ENCODE measurements around the gene LRCH1.
A peak's percentile ranks its signal among the peaks of the same experiment; 100 is the strongest.
"Not testable (repeated sequence)": the region's sequence is repeated elsewhere in the genome, so short reads cannot be mapped to it uniquely, and the experiment has no call there.

LRCH1 gene, protein sequence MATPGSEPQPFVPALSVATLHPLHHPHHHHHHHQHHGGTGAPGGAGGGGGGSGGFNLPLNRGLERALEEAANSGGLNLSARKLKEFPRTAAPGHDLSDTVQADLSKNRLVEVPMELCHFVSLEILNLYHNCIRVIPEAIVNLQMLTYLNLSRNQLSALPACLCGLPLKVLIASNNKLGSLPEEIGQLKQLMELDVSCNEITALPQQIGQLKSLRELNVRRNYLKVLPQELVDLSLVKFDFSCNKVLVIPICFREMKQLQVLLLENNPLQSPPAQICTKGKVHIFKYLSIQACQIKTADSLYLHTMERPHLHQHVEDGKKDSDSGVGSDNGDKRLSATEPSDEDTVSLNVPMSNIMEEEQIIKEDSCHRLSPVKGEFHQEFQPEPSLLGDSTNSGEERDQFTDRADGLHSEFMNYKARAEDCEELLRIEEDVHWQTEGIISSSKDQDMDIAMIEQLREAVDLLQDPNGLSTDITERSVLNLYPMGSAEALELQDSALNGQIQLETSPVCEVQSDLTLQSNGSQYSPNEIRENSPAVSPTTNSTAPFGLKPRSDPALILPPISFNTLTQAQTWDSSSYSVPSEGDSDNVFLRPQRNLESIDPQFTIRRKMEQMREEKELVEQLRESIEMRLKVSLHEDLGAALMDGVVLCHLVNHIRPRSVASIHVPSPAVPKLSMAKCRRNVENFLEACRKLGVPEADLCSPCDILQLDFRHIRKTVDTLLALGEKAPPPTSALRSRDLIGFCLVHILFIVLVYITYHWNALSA

DNA sequence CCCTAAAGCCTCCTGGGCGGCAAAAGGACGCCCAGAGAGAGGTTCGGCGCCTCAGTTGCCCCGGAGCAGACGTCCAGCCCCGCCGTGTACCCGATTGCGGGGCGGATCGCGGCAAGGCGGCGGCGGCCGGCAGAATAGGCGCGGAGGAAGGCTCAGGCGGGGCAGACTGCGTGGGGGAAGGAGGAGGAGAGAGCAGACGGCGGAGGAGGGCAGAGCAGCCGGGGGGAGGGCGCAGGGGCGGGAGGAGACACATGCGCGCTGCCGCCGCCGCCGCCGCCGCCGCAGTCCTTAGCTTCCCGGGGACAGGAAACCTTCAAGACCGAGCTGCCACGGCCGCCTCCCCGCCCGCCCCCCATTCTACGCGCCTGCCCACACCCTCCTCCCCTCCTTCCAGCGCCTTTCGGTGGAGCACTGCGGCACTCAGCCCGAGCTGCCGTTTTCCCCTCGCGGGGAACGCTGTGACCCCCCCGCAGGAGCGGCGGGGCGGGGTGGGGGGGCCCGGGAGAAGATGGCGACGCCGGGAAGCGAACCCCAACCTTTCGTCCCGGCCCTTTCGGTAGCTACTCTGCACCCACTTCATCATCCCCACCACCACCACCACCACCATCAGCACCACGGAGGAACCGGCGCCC, at the start of gene LRCH1:
Gene LRCH1 (plus strand): TSS at position 282 of the 632 bp plus-strand sequence. CDS start 227 bp downstream, at position 509.
- Histone ChIP-seq H3K27ac (ENCODE audit: low read depth, low read length) (peak within 1 kb of the TSS; percentile 66; the same call in 1 of the 2 replicates), H3K9me3 (ENCODE audit: control insufficient read depth, insufficient read depth, low read depth, low read length) (no peaks in the 10 kb centered on the region), H3K27me3 (ENCODE audit: control insufficient read depth, insufficient read depth, low read length) (peaks cover 17% of the 10 kb centered on the region), H3K4me1 (ENCODE audit: control insufficient read depth, insufficient read depth, low read length) (peaks cover 14% of the 10 kb centered on the region), H3K9ac (ENCODE audit: low read length) (peak within 1 kb of the TSS; percentile 83), H3K4me3 (ENCODE audit: low read depth, low read length) (peak within 1 kb of the TSS; percentile 91), H3K36me3 (ENCODE audit: control insufficient read depth, insufficient read depth, low read length) (no peaks in the 10 kb centered on the region)

GRCh38 chr13:46504036-46504435, 48.9 kb upstream of the LRCH1 start:
- Histone ChIP-seq H3K4me1 (ENCODE audit: control insufficient read depth, insufficient read depth, low read length) (no peaks in the 10 kb centered on the region), H3K27ac (ENCODE audit: low read depth, low read length) (no peak overlapping the region), H3K36me3 (ENCODE audit: control insufficient read depth, insufficient read depth, low read length) (no peaks in the 10 kb centered on the region), H3K9me3 (ENCODE audit: control insufficient read depth, insufficient read depth, low read depth, low read length) (no peaks in the 10 kb centered on the region), H3K9ac (ENCODE audit: low read length) (no peak overlapping the region), H3K4me3 (ENCODE audit: low read depth, low read length) (no peak overlapping the region), H3K27me3 (ENCODE audit: control insufficient read depth, insufficient read depth, low read length) (no peaks in the 10 kb centered on the region)

DNA sequence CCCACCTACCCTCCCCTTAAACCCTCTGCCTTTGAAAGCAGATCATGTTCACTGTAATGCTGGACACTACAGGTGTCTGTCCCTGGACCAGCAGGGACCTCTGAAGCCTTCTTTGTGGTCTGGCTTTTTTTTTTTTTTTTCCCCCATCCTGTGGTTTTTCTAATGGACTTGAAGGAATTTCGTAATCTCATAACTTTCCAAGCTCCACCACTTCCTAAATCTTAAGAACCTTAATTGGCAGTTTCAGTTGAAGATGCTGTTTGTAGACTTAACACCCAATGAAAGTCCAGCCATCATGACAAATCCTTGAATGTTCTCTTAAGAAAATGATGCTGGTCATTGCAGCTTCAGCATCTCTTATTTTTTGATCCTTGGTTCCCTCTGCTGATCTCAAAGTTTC, 45.0 kb upstream of the LRCH1 start:
- H3K9me3 ChIP-seq (ENCODE audit: control insufficient read depth, insufficient read depth, low read depth, low read length): no peaks in the 10 kb centered on the region
- no peak overlapping the region for H3K9ac ChIP-seq (ENCODE audit: low read length)
- no peak overlapping the region for H3K27ac ChIP-seq (ENCODE audit: low read depth, low read length)
- no peak overlapping the region for H3K4me3 ChIP-seq (ENCODE audit: low read depth, low read length)
- no peaks in the 10 kb centered on the region for H3K4me1 ChIP-seq (ENCODE audit: control insufficient read depth, insufficient read depth, low read length)
- H3K36me3 ChIP-seq (ENCODE audit: control insufficient read depth, insufficient read depth, low read length): no peaks in the 10 kb centered on the region
- no peaks in the 10 kb centered on the region for H3K27me3 ChIP-seq (ENCODE audit: control insufficient read depth, insufficient read depth, low read length)

- no peaks in the 10 kb centered on the region for H3K9me3 ChIP-seq (ENCODE audit: control insufficient read depth, insufficient read depth, low read depth, low read length)
- no peak overlapping the region for H3K4me3 ChIP-seq (ENCODE audit: low read depth, low read length)
- H3K36me3 ChIP-seq (ENCODE audit: control insufficient read depth, insufficient read depth, low read length): no peaks in the 10 kb centered on the region
- H3K27me3 ChIP-seq (ENCODE audit: control insufficient read depth, insufficient read depth, low read length): no peaks in the 10 kb centered on the region
- H3K4me1 ChIP-seq (ENCODE audit: control insufficient read depth, insufficient read depth, low read length): no peaks in the 10 kb centered on the region
- no peak overlapping the region for H3K27ac ChIP-seq (ENCODE audit: low read depth, low read length)
- no peak overlapping the region for H3K9ac ChIP-seq (ENCODE audit: low read length)
Observed at GRCh38 chr13:46509981-46510380, 43.0 kb upstream of the LRCH1 start.

GRCh38 chr13:46515803-46516202, 37.2 kb upstream of the LRCH1 start:
- Histone ChIP-seq H3K27me3 (ENCODE audit: control insufficient read depth, insufficient read depth, low read length) (no peaks in the 10 kb centered on the region), H3K36me3 (ENCODE audit: control insufficient read depth, insufficient read depth, low read length) (no peaks in the 10 kb centered on the region), H3K4me3 (ENCODE audit: low read depth, low read length) (no peak overlapping the region), H3K27ac (ENCODE audit: low read depth, low read length) (no peak overlapping the region), H3K9ac (ENCODE audit: low read length) (no peak overlapping the region), H3K9me3 (ENCODE audit: control insufficient read depth, insufficient read depth, low read depth, low read length) (no peaks in the 10 kb centered on the region; the same call in 1 of the 2 replicates), H3K4me1 (ENCODE audit: control insufficient read depth, insufficient read depth, low read length) (no peaks in the 10 kb centered on the region)

DNA sequence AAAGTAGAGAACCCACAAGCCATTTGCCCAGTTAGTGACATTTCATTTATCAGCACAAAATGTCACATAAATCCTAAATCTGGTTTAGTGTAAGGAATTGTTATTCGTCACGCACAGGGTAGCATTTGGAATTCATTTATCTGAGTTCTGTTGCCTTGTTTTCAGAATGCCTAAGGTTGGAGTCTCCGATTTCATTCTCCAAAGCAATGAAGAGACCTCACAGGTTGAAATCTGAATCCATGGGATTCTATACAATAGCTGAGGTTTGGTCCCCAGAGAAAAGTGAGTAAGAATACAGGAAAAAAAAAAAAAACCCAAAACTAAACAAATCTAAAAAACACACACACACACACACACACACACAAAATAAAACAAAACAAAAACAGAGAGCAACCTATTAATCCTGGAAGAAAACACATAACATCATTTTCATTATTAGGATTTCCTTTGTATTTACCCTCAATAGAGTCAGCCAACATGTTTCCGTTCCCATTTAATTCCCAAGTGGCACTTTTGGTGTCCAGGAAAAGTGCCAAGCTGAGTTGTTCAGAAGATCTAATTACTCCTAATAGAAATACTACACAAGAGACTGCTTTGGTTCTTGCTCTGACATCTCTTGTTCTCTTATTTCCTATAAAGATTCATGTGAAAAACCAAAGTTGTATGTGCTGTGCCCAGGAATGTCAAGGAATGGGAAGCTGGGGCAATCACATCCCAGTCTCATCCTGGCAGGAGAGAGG, 36.2 kb upstream of the LRCH1 start:
- no peaks in the 10 kb centered on the region for H3K27me3 ChIP-seq (ENCODE audit: control insufficient read depth, insufficient read depth, low read length)
- no peak overlapping the region for H3K4me3 ChIP-seq (ENCODE audit: low read depth, low read length)
- H3K36me3 ChIP-seq (ENCODE audit: control insufficient read depth, insufficient read depth, low read length): no peaks in the 10 kb centered on the region
- peaks cover 6% of the 10 kb centered on the region for H3K9me3 ChIP-seq (ENCODE audit: control insufficient read depth, insufficient read depth, low read depth, low read length)
- H3K9ac ChIP-seq (ENCODE audit: low read length): no peak overlapping the region
- H3K4me1 ChIP-seq (ENCODE audit: control insufficient read depth, insufficient read depth, low read length): no peaks in the 10 kb centered on the region
- H3K27ac ChIP-seq (ENCODE audit: low read depth, low read length): no peak overlapping the region

DNA sequence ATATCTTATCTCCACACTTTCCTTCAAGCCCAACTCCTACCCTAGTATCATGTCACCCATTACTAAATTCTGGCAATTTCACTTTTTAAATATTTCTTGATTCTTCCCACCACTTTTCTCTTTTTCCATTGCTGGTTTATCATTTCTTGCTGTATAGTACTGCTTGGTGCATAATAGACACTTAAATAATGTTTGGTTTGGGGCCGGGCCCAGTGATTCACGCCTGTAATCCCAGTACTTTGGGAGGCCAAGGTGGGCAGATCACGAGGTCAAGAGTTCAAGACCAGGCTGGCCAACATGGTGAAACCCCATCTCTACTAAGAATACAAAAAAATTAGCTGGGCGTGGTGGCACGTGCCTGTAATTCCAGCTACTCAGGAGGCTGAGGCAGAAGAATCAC, 35.2 kb upstream of the LRCH1 start:
- H3K36me3 ChIP-seq (ENCODE audit: control insufficient read depth, insufficient read depth, low read length); H3K9me3 ChIP-seq (ENCODE audit: control insufficient read depth, insufficient read depth, low read depth, low read length); H3K9ac ChIP-seq (ENCODE audit: low read length); H3K4me1 ChIP-seq (ENCODE audit: control insufficient read depth, insufficient read depth, low read length); H3K27me3 ChIP-seq (ENCODE audit: control insufficient read depth, insufficient read depth, low read length); H3K27ac ChIP-seq (ENCODE audit: low read depth, low read length); H3K4me3 ChIP-seq (ENCODE audit: low read depth, low read length): not testable (repeated sequence)

DNA sequence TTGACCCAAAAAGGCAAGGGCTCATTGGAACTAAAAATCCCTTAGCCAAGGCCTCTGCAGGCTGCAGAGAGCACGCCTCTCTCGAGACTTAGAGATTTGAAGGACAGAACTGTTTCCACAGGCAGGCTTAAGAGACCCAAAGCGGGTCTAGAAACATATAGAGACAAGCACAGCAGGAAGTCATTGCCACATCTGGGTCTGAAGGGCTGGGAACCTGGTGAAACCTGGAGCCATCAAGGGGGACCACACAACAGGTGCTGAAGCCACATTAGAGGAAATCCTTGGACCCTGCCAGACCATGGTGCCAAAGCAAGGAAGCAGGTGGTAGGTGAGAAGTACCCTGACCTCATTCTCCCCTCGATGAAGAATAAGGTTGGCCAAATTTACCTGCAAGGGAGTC, 33.8 kb upstream of the LRCH1 start:
- Histone ChIP-seq H3K27ac (ENCODE audit: low read depth, low read length) (no peak overlapping the region), H3K36me3 (ENCODE audit: control insufficient read depth, insufficient read depth, low read length) (no peaks in the 10 kb centered on the region), H3K9me3 (ENCODE audit: control insufficient read depth, insufficient read depth, low read depth, low read length) (peaks cover 6% of the 10 kb centered on the region), H3K9ac (ENCODE audit: low read length) (no peak overlapping the region), H3K4me1 (ENCODE audit: control insufficient read depth, insufficient read depth, low read length) (no peaks in the 10 kb centered on the region), H3K4me3 (ENCODE audit: low read depth, low read length) (no peak overlapping the region), H3K27me3 (ENCODE audit: control insufficient read depth, insufficient read depth, low read length) (no peaks in the 10 kb centered on the region)

DNA sequence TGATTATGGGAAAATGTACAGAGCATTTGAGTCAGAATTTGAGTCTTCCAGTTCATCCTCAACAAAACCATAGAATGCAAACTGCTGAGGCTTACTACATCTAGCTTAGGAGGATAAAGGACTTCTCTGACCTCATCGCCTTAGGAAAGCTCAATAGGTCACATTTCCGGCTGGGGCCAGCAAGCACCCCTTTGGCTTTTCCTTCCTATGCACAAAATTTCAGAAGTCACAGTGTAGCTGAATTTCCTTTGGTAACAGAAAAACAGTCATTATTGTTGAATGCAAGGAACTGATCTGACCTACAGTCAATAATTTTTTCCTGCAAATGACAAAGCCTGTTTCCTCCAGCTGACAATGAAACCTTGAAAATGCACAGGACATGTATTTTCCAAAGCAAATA, 32.8 kb upstream of the LRCH1 start:
- no peaks in the 10 kb centered on the region for H3K4me1 ChIP-seq (ENCODE audit: control insufficient read depth, insufficient read depth, low read length)
- H3K27me3 ChIP-seq (ENCODE audit: control insufficient read depth, insufficient read depth, low read length): no peaks in the 10 kb centered on the region
- peaks cover 6% of the 10 kb centered on the region for H3K9me3 ChIP-seq (ENCODE audit: control insufficient read depth, insufficient read depth, low read depth, low read length)
- H3K4me3 ChIP-seq (ENCODE audit: low read depth, low read length): no peak overlapping the region
- no peaks in the 10 kb centered on the region for H3K36me3 ChIP-seq (ENCODE audit: control insufficient read depth, insufficient read depth, low read length)
- no peak overlapping the region for H3K9ac ChIP-seq (ENCODE audit: low read length)
- no peak overlapping the region for H3K27ac ChIP-seq (ENCODE audit: low read depth, low read length)

DNA sequence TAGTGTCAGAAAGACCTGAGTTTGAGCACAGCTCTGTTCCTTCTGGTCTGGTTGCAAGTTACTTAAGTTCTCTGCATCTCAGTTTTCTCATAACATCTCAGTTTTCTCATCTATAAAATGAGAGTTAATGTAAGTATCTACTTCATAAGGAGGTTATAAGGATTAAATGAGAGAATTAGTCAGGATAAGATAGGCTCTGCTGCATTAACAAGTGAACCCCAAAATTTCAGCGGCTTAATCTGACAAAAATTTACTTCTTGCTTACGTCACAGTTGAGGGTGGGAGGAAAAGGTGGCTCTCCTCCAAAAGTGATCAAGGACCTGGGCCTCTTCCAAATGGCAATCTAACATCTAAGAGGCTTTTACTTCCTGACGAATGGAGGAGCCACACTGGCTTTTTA, 31.5 kb upstream of the LRCH1 start:
- no peak overlapping the region for H3K27ac ChIP-seq (ENCODE audit: low read depth, low read length)

More for the DNA sequence above, 31.5 kb upstream of the LRCH1 start:
- Histone ChIP-seq H3K9ac (ENCODE audit: low read length) (no peak overlapping the region), H3K36me3 (ENCODE audit: control insufficient read depth, insufficient read depth, low read length) (no peaks in the 10 kb centered on the region), H3K27me3 (ENCODE audit: control insufficient read depth, insufficient read depth, low read length) (no peaks in the 10 kb centered on the region), H3K4me3 (ENCODE audit: low read depth, low read length) (no peak overlapping the region), H3K4me1 (ENCODE audit: control insufficient read depth, insufficient read depth, low read length) (no peaks in the 10 kb centered on the region), H3K9me3 (ENCODE audit: control insufficient read depth, insufficient read depth, low read depth, low read length) (peaks cover 6% of the 10 kb centered on the region)

All from HUES6 (cell line).